ENCODE data around the gene FUBP3. TPM values are rescaled to one million over a fixed set of nuclear protein-coding genes. Genes with fewer than 3 reads are reported as not detected.
"Not testable (repeated sequence)": the region's sequence is repeated elsewhere in the genome, so short reads cannot be mapped to it uniquely, and the experiment has no call there.

The FUBP3 gene
- total RNA-seq, 1 experiment from 2014 or later, result 52.3 TPM

DNA sequence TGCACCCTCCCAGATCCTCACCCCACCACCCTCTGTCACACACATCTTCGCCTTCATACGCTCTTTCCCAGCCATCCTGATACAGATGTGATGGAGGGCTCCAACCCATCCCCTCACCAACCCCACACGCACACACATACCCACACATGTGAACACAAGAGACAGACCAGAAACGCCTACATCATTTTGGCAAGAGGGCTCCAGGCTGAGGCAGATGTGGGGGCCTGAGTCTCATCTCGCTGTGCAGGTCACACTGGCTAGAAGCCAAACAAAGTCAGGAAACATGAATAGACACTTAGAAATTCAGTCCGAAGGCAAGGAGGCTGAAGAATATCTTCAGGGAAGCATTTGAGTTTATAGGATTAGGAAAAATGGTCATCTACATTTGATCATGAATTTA is 91.3 kb downstream of the FUBP3 start:
- H3K27me3 ChIP-seq (replicated peaks), result peaks cover 22% of the 10 kb centered on the region
- H3K4me3 ChIP-seq, result no peak overlapping the region
- H3K4me1 ChIP-seq (replicated peaks), result no peaks in the 10 kb centered on the region
- H3K36me3 ChIP-seq, result no peaks in the 10 kb centered on the region
- no peak for DNase-seq (ENCODE audit: low read depth in 1 of 2, low spot score in 2 of 2)
- no peaks in the 10 kb centered on the region for H3K9me3 ChIP-seq (replicated peaks)
- H3K27ac ChIP-seq, result no peak overlapping the region

DNA sequence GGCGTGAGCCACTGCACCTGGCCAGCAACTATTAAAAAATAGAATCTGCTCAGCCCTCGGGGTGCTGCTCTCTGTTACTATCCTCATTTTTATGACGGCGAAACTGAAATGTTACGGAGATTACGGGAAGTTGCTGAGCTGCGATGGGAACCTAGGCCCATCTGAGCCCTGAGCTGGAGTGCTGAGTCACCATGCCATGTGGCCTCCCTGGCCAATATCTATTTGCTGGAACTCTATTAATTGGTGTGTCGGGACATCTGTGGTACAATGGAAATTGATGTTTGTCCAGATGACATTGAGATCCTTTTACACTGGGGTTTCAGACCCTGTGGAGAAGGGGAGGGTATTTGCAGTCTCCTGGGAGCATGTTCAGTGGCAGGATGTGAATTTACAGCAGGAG is 93.1 kb downstream of the FUBP3 start:
- no peak overlapping the region for H3K27ac ChIP-seq
- no peak overlapping the region for H3K4me3 ChIP-seq

DNA sequence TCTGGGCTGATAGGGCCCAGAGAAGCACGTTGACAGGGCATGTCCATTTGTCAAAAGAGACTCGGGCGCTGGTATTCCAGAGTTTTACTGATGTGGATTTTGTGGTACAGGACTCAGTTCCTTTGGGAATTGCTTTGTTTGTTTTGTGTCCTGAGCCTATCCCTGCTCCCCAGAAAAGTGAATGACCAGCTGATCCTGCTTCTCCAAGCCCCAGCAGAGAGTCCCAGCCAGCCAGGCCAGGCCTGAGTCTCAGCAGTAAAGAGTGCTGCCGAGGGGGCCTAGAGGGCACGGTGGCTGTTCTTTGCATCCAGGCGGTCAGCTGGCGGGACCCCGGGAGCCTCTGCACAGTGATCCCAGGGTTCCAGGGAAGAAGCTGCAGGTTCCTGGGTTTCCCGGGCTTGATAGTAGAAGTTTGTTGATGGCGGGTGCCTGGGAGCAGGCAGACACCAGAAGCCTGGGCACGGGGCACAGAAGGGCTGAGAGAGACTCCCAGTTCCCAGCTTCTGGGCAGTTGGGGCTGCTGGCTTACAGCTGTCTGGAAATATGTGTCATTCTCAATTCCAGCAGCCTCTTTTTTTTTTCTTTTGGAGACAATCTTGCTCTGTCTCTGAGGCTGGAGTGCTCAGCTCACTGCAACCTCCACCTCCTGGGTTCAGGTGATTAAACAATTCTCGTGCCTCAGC is 93.7 kb downstream of the FUBP3 start:
- Histone ChIP-seq H3K9me3 (replicated peaks) (no peaks in the 10 kb centered on the region), H3K36me3 (no peaks in the 10 kb centered on the region), H3K4me3 (no peak overlapping the region), H3K27me3 (replicated peaks) (no peaks in the 10 kb centered on the region), H3K27ac (no peak overlapping the region), H3K4me1 (replicated peaks) (no peaks in the 10 kb centered on the region)
- DNase-seq (ENCODE audit: low read depth in 1 of 2, low spot score in 2 of 2), result no peak

More for the DNA sequence above, 93.1 kb downstream of the FUBP3 start:
- Histone ChIP-seq H3K9me3 (replicated peaks) (no peaks in the 10 kb centered on the region), H3K27me3 (replicated peaks) (peaks cover 4% of the 10 kb centered on the region; the same call in 1 of the 2 replicates), H3K36me3 (no peaks in the 10 kb centered on the region), H3K4me1 (replicated peaks) (no peaks in the 10 kb centered on the region)
- no peak for DNase-seq (ENCODE audit: low read depth in 1 of 2, low spot score in 2 of 2)

DNA sequence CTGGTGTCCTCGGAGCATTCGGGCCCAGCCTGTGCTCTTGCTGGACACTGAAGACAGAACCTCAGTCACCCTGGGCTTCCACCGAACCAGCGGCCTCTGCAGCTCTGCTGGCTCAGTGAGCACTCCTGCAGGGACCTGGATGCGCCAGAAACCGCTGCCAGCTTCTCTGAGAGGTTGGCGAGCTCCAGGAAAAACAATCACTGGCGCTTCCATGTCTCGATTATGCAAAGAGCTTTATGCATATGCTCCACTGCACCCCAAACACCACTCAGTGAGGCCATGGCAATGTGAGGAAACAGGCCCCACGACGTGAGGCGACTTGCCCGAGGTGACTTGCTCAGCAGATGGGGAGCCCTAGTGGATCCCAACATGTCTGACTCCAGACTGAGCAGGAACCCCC is 96.0 kb downstream of the FUBP3 start:
- no peaks in the 10 kb centered on the region for H3K4me1 ChIP-seq (replicated peaks)
- no peaks in the 10 kb centered on the region for H3K9me3 ChIP-seq (replicated peaks)
- no peak overlapping the region for H3K4me3 ChIP-seq
- no peak overlapping the region for H3K27ac ChIP-seq
- H3K27me3 ChIP-seq (replicated peaks), result no peaks in the 10 kb centered on the region
- no peaks in the 10 kb centered on the region for H3K36me3 ChIP-seq
- no peak for DNase-seq (ENCODE audit: low read depth in 1 of 2, low spot score in 2 of 2)

DNA sequence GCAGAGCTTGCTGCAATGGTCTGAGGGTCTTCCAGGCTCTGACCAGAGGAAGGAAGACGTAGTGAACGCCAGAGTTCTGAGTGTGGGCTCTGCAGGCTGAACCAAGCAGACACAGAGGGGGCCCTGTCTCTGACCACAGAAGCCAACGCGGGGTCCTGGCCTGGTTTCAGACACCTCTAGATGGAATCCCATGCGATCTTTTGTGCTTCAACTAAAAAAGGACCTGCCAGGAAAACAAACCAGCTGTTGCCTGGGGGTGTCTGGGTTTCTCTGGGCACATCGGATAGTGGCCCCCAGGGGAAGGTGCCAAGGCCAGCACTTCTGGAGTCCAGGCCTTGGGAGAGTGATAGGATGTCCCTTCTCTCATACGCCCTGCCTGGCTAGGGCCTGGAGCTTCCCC is 97.9 kb downstream of the FUBP3 start:
- H3K9me3 ChIP-seq (replicated peaks), result no peaks in the 10 kb centered on the region
- no peak overlapping the region for H3K4me3 ChIP-seq
- no peaks in the 10 kb centered on the region for H3K36me3 ChIP-seq
- DNase-seq (ENCODE audit: low read depth in 1 of 2, low spot score in 2 of 2), result no peak
- H3K27ac ChIP-seq, result no peak overlapping the region
- peaks cover 6% of the 10 kb centered on the region; the same call in 1 of the 2 replicates for H3K27me3 ChIP-seq (replicated peaks)
- peaks cover 15% of the 10 kb centered on the region for H3K4me1 ChIP-seq (replicated peaks)

DNA sequence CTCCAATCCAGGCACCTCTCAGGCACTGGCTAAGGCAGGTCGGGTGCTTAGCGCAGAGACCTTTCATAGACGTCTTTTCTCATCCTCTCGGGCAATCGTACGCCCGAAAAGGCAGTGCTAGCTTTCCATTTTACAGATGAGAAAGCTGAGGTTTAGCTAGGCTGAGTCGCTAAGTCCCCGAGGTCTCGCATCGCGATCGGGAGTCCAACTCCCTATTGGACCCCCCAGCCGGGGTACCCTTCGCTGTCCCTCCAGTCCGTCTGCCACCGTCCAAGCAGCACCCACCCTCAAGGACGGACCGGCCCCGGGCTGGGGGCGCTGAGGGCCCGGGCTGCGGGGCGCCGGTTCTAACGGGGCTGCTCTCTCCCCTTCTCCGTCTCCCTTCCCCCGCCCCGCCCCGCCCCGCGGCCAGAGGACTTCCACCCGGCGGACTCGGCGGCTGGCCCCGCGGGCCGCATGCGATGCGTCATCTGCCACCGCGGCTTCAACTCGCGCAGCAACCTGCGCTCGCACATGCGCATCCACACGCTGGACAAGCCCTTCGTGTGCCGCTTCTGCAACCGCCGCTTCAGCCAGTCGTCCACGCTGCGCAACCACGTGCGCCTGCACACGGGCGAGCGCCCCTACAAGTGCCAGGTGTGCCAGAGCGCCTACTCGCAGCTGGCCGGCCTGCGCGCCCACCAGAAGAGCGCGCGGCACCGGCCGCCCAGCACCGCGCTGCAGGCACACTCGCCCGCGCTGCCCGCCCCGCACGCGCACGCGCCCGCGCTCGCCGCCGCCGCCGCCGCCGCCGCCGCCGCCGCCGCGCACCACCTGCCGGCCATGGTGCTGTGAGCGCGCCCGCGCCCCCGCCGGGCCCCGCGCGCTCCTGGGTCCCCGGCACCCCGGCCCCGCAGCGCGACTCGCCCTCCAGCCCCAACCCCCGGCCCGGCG is 101.7 kb downstream of the FUBP3 start:
- Histone ChIP-seq H3K4me1 (replicated peaks) (peaks cover 17% of the 10 kb centered on the region), H3K4me3 (peak overlapping the region; percentile 44), H3K27me3 (replicated peaks) (peaks cover 6% of the 10 kb centered on the region; the same call in 1 of the 2 replicates), H3K36me3 (no peaks in the 10 kb centered on the region), H3K27ac (no peak overlapping the region), H3K9me3 (replicated peaks) (no peaks in the 10 kb centered on the region)
- peak; percentile 73 to 87 for DNase-seq (ENCODE audit: low read depth in 1 of 2, low spot score in 2 of 2)

DNA sequence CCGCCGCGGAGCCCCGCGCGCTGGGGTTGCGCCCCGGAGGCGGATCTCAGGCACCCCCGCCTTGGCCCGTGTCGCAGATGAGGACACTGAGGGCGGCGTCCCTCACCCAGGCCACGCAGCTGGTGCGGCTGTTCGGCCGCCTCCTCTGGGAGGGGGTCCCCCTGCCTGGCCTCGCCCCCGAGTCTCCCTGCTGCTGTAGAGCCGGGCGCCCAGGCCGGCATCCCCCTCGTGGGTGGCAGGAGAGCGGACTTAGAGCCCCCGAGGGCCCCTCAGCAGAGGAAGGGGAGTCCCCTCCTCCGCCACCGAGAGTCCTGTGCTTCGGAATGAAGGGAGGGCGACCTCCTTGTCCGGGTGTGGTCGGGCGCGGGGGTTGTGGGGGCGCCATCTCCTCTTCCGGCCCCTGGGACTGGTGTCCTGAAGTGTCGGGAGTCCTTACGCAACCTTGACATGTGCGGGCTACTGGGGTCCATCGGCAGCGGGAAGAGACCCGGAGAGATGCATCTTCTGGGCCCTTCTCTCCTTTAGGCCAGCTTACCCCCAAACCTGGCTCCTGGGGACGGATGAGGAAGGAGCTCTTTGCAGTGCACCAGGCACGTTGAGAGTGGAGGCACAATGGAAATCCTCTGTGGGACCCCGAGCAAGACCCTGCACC is 102.5 kb downstream of the FUBP3 start:
- peak overlapping the region; percentile 44 for H3K4me3 ChIP-seq
- H3K9me3 ChIP-seq (replicated peaks), result no peaks in the 10 kb centered on the region
- no peak overlapping the region for H3K27ac ChIP-seq
- H3K4me1 ChIP-seq (replicated peaks), result peaks cover 17% of the 10 kb centered on the region
- H3K36me3 ChIP-seq, result no peaks in the 10 kb centered on the region
- peaks cover 6% of the 10 kb centered on the region; the same call in 1 of the 2 replicates for H3K27me3 ChIP-seq (replicated peaks)
- DNase-seq (ENCODE audit: low read depth in 1 of 2, low spot score in 2 of 2), result peak in 1 of 2 experiments; percentile 31

DNA sequence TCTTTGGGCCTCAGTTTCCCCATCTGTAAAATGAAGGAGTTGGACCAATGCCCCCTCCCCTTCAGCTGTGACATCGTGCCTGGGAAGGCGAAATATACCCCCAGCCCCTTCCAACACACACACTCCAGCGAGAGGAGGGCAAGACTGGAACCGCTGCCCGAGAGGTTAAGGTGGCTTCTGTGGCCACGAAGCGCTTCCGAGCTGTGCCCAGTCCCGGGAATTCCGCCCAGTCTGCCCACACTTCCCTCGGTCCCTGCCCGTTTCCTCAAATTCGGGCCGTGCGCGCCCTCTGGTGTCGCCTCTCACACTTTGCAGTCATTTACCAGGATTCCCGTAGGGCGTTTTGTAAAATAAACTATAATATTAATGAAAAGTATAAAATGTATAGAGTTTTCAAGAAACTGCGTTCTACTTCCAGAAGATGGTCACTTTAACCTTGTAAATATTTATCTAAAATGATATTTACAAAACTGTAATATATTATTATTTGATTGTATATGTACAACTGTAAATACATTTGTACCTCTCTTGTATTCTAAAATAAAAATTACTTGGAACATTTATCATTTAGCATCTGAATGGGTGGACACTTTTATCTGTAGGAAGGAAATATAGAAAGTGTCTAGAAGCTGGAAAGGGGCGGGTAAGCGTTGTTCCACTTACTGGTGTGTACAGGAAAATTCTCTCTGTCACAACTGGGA is 103.2 kb downstream of the FUBP3 start:
- no peaks in the 10 kb centered on the region for H3K36me3 ChIP-seq
- H3K4me1 ChIP-seq (replicated peaks), result peaks cover 17% of the 10 kb centered on the region
- H3K27me3 ChIP-seq (replicated peaks), result peaks cover 6% of the 10 kb centered on the region; the same call in 1 of the 2 replicates
- no peaks in the 10 kb centered on the region for H3K9me3 ChIP-seq (replicated peaks)
- DNase-seq (ENCODE audit: low read depth in 1 of 2, low spot score in 2 of 2), result peak; percentile 35 to 80
- H3K27ac ChIP-seq, result no peak overlapping the region
- H3K4me3 ChIP-seq, result no peak overlapping the region

DNA sequence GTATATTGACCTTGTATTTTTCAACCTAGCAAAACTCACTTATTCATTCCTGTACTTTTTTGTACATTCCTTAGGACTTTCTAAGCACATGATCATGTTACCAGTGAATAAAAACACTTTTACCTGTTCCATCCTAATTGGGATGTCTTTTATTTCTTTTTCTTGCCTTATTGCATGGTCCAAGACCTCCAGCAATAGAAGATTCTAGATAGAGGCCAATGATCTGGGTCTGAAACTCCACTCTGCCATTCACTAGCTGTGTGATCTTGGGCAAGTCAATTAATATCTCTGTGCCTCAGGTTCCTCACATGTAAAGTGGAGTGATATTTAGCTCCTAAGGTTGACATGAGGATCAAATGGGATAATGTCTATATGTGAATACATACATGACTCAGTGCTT is 105.7 kb downstream of the FUBP3 start:
- peaks cover 22% of the 10 kb centered on the region for H3K4me1 ChIP-seq (replicated peaks)
- H3K36me3 ChIP-seq, result no peaks in the 10 kb centered on the region
- no peak overlapping the region for H3K4me3 ChIP-seq
- no peaks in the 10 kb centered on the region for H3K9me3 ChIP-seq (replicated peaks)
- no peak overlapping the region for H3K27ac ChIP-seq
- DNase-seq (ENCODE audit: low read depth in 1 of 2, low spot score in 2 of 2), result no peak
- peaks cover 6% of the 10 kb centered on the region; the same call in 1 of the 2 replicates for H3K27me3 ChIP-seq (replicated peaks)

DNA sequence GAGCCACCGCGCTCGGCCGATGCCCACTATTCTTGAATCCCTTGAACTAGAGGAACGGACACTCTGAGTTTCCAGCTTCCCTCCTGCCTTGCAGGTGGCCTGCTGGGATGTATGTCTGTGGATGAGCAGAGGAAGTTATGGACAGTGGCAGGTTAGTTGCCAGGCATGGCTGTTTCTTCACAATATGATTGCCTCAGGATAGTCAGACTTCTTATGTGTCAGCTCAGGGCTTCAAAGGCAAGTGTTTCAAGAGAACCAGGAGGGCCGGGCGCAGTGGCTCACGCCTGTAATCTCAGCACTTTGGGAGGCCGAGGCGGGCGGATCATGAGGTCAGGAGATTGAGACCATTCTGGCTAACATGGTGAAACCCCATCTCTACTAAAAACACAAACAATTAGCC is 106.6 kb downstream of the FUBP3 start:
- not testable (repeated sequence) for H3K9me3 ChIP-seq (replicated peaks); H3K27me3 ChIP-seq (replicated peaks); H3K4me3 ChIP-seq; DNase-seq (ENCODE audit: low read depth in 1 of 2, low spot score in 2 of 2); H3K27ac ChIP-seq; H3K36me3 ChIP-seq
- peaks cover 21% of the 10 kb centered on the region for H3K4me1 ChIP-seq (replicated peaks)

DNA sequence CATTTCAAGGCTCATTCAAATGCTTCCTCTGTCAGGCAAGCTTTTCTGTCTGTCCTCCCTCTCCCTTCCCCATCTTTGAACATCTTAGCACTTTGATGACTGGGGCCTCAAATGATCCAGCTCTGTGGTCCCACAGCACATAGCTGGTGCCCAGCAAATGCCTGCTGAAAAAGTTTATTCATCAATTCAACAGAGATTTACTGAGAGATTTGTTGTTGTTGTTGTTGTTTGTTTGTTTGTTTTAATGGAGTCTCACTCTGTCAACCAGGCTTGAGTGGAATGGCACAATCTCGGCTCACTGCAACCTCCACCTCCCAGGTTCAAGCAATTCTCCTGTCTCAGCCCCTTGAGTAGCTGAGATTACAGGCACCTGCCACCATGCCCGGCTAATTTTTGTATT is 108.2 kb downstream of the FUBP3 start:
- Histone ChIP-seq H3K27ac (no peak overlapping the region), H3K9me3 (replicated peaks) (no peaks in the 10 kb centered on the region), H3K4me1 (replicated peaks) (peaks cover 8% of the 10 kb centered on the region; the same call in 1 of the 2 replicates), H3K27me3 (replicated peaks) (no peaks in the 10 kb centered on the region), H3K36me3 (no peaks in the 10 kb centered on the region), H3K4me3 (no peak overlapping the region)
- no peak for DNase-seq (ENCODE audit: low read depth in 1 of 2, low spot score in 2 of 2)
